ENCODE measurements around the gene TTLL4.

The TTLL4 gene

DNA sequence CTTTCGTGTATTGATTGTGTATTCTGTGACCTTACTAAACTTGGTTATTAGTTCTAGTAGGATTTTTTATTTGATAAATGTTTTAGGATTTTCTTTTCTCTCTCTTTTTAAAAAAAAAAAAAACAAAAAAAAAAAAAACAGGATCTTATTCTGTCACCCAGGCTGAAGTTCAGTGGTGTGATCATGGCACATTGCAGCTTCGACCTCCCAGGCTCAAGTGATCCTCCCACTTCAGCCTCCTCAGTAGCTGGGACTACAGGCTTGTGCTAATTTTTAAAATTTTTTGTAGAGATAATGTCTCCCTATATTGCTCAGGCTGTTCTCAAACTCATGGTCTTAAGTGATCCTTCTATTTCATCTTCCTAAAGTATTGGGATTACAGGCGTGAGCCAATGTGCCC lies 19.0 kb downstream of the TTLL4 start:
- Histone ChIP-seq H3K27ac (ENCODE audit: low read depth, low read length) (no peak overlapping the region), H4K20me1 (ENCODE audit: control insufficient read depth, insufficient read depth, low read depth, low read length) (no peaks in the 10 kb centered on the region), H3K9me2 (replicated peaks; ENCODE audit: control insufficient read depth, low read length) (no peaks in the 10 kb centered on the region), H3K9me3 (ENCODE audit: control insufficient read depth, insufficient read depth, low read length) (no peaks in the 10 kb centered on the region), H3K27me3 (ENCODE audit: control insufficient read depth, low read length) (no peaks in the 10 kb centered on the region), H3K79me2 (ENCODE audit: control insufficient read depth, low read length) (peaks cover 72% of the 10 kb centered on the region), H3K36me3 (ENCODE audit: control insufficient read depth, low read length) (peaks cover 22% of the 10 kb centered on the region), H3F3A (ENCODE audit: control insufficient read depth, insufficient read depth) (0 out of 2 replicates have a peak, but pooled peaks cover under 1% of the 10 kb centered on the region), H3K4me3 (ENCODE audit: low read length) (no peak overlapping the region), H3K4me2 (ENCODE audit: low read length) (no peak overlapping the region), H3K4me1 (ENCODE audit: control insufficient read depth, low read length) (no peaks in the 10 kb centered on the region)
- TF ChIP-seq EZH2phosphoT487 (IDR thresholded peaks at IDR 0.05; ENCODE audit: borderline replicate concordance, low read length): no peak
- TF ChIP-seq, protein P1, sequence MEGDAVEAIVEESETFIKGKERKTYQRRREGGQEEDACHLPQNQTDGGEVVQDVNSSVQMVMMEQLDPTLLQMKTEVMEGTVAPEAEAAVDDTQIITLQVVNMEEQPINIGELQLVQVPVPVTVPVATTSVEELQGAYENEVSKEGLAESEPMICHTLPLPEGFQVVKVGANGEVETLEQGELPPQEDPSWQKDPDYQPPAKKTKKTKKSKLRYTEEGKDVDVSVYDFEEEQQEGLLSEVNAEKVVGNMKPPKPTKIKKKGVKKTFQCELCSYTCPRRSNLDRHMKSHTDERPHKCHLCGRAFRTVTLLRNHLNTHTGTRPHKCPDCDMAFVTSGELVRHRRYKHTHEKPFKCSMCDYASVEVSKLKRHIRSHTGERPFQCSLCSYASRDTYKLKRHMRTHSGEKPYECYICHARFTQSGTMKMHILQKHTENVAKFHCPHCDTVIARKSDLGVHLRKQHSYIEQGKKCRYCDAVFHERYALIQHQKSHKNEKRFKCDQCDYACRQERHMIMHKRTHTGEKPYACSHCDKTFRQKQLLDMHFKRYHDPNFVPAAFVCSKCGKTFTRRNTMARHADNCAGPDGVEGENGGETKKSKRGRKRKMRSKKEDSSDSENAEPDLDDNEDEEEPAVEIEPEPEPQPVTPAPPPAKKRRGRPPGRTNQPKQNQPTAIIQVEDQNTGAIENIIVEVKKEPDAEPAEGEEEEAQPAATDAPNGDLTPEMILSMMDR (IDR thresholded peaks at IDR 0.05; ENCODE audit: low read depth, low read length, poor library complexity, severe bottlenecking): no peak

DNA sequence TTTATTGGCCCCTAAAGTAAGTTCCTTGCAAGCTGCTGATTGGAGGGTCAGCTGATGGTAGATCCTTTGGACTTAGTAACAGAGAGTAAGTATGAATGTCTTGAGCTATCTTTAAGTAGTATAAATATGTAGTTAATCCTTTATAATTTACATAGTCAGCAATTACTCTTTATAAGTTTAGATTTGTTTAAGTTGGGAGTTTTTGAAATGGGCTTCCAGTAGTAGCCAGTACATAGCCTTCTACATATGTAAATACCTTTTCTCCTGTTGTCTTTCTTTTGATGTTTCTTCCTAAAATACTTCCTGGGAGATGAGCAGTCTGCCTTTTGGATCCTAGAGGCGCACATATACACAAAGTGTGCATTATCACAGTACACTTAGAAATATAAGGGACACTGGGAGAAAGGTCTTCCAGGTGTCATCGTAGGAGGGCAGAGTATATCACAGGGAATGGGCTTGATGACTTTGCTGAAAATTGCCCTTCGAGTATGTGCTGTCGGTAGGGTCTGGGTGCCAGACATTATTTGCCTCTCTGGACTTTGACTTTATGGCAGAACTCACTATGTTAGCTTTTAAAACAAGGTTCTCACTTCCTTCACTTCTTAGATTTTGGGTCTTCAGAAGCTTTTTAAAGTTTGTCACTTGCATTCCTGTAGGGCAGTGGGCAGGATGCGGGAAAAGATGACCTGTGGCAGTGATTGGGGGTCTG lies 21.6 kb downstream of the TTLL4 start:
- no peaks in the 10 kb centered on the region for H3K27me3 ChIP-seq (ENCODE audit: control insufficient read depth, low read length)
- no peak for TF ChIP-seq EZH2phosphoT487 (IDR thresholded peaks at IDR 0.05; ENCODE audit: borderline replicate concordance, low read length)
- TF ChIP-seq, protein P1 (IDR thresholded peaks at IDR 0.05; ENCODE audit: low read depth, low read length, poor library complexity, severe bottlenecking): no peak
- no peaks in the 10 kb centered on the region for H3K4me1 ChIP-seq (ENCODE audit: control insufficient read depth, low read length)
- H3K4me2 ChIP-seq (ENCODE audit: low read length): no peak overlapping the region
- no peak overlapping the region for H3K4me3 ChIP-seq (ENCODE audit: low read length)
- H3K9me2 ChIP-seq (replicated peaks; ENCODE audit: control insufficient read depth, low read length): no peaks in the 10 kb centered on the region
- no peaks in the 10 kb centered on the region for H4K20me1 ChIP-seq (ENCODE audit: control insufficient read depth, insufficient read depth, low read depth, low read length)
- no peak overlapping the region for H3K27ac ChIP-seq (ENCODE audit: low read depth, low read length)
- H3K9me3 ChIP-seq (ENCODE audit: control insufficient read depth, insufficient read depth, low read length): no peaks in the 10 kb centered on the region
- H3K36me3 ChIP-seq (ENCODE audit: control insufficient read depth, low read length): peaks cover 29% of the 10 kb centered on the region
- no peaks in the 10 kb centered on the region for H3F3A ChIP-seq (ENCODE audit: control insufficient read depth, insufficient read depth)
- peaks cover 52% of the 10 kb centered on the region for H3K79me2 ChIP-seq (ENCODE audit: control insufficient read depth, low read length)

DNA sequence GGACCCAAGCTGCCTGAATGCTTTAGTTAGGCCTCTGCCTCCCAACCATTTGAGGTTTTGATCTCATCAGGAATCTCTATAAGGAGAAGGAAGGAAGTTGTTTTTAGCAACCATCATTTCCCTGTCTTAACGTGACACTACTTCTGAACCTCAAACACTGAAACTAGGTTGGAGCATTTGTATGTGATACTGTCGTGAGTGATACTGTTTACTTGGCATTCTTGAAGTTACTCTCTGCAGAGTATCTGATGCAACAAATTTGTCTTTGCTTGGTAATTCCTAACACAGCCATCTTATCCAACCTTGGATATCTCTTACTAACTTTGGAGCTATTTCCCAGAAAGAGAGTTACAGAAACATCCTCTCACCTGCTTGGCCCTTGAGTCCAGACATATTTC lies 22.1 kb downstream of the TTLL4 start:
- Histone ChIP-seq H3F3A (ENCODE audit: control insufficient read depth, insufficient read depth) (no peaks in the 10 kb centered on the region), H3K36me3 (ENCODE audit: control insufficient read depth, low read length) (peaks cover 34% of the 10 kb centered on the region), H3K27ac (ENCODE audit: low read depth, low read length) (no peak overlapping the region), H4K20me1 (ENCODE audit: control insufficient read depth, insufficient read depth, low read depth, low read length) (no peaks in the 10 kb centered on the region), H3K4me1 (ENCODE audit: control insufficient read depth, low read length) (no peaks in the 10 kb centered on the region), H3K79me2 (ENCODE audit: control insufficient read depth, low read length) (peaks cover 47% of the 10 kb centered on the region), H3K4me3 (ENCODE audit: low read length) (no peak overlapping the region), H3K9me3 (ENCODE audit: control insufficient read depth, insufficient read depth, low read length) (no peaks in the 10 kb centered on the region), H3K4me2 (ENCODE audit: low read length) (no peak overlapping the region), H3K27me3 (ENCODE audit: control insufficient read depth, low read length) (no peaks in the 10 kb centered on the region), H3K9me2 (replicated peaks; ENCODE audit: control insufficient read depth, low read length) (no peaks in the 10 kb centered on the region)
- TF ChIP-seq, protein P1 (IDR thresholded peaks at IDR 0.05; ENCODE audit: low read depth, low read length, poor library complexity, severe bottlenecking): no peak
- TF ChIP-seq EZH2phosphoT487 (IDR thresholded peaks at IDR 0.05; ENCODE audit: borderline replicate concordance, low read length): no peak
